HPDE6-E6E7 (cell line): ENCODE data around the gene GDPD5.

Experiments used
- DNase-seq: peaks from one replicate; pipeline ENCODE4 v3.0.0; 2011; ENCODE audit warnings: missing footprints; ENCODE audit errors: extremely low spot score

The GDPD5 gene

GRCh38 chr11:75534259-75535069 is 8.7 kb upstream of the GDPD5 start:
- no peak for DNase-seq

GRCh38 chr11:75533896-75534258 is 8.1 kb upstream of the GDPD5 start:
- no peak for DNase-seq

- DNase-seq: peak; percentile 54
Measured at GRCh38 chr11:75532200-75533048, 6.7 kb upstream of the GDPD5 start.

GRCh38 chr11:75531325-75531724 is 5.6 kb upstream of the GDPD5 start:
- no peak for DNase-seq

- DNase-seq: no peak
Measured at GRCh38 chr11:75530577-75530976, 4.8 kb upstream of the GDPD5 start.

GRCh38 chr11:75527938-75528735 is 2.4 kb upstream of the GDPD5 start:
- DNase-seq: no peak

GRCh38 chr11:75527130-75527529 is 1.4 kb upstream of the GDPD5 start:
- no peak for DNase-seq

GRCh38 chr11:75526192-75526541 is 426 bp upstream of the GDPD5 start:
- no peak for DNase-seq

- DNase-seq: no peak
Measured at GRCh38 chr11:75524665-75525432, 892 bp downstream of the GDPD5 start.

- no peak for DNase-seq
Measured at GRCh38 chr11:75523811-75524664, 1.7 kb downstream of the GDPD5 start.

GRCh38 chr11:75523189-75523588 is 2.6 kb downstream of the GDPD5 start:
- DNase-seq: no peak

- DNase-seq: no peak
Measured at GRCh38 chr11:75522286-75523044, 3.3 kb downstream of the GDPD5 start.

GRCh38 chr11:75520688-75521087 is 5.1 kb downstream of the GDPD5 start:
- DNase-seq: no peak

- no peak for DNase-seq
Measured at GRCh38 chr11:75518771-75519653, 6.7 kb downstream of the GDPD5 start.

- DNase-seq: no peak
Measured at GRCh38 chr11:75518204-75518549, 7.6 kb downstream of the GDPD5 start.

GRCh38 chr11:75516886-75517285 is 8.9 kb downstream of the GDPD5 start:
- DNase-seq: no peak

- DNase-seq: no peak
Measured at GRCh38 chr11:75516140-75516539, 9.6 kb downstream of the GDPD5 start.

GRCh38 chr11:75514596-75514995 is 11.1 kb downstream of the GDPD5 start:
- no peak for DNase-seq

GRCh38 chr11:75513250-75513649 is 12.5 kb downstream of the GDPD5 start:
- DNase-seq: no peak
